WI38 (cell line): ENCODE data around the gene METTL14.

ENCODE experiments used
- H3K4me3 ChIP-seq: 2 replicates; pipeline ENCODE4 v1.5.1; 2011; ENCODE audit warnings: low read depth, mild to moderate bottlenecking, control low read depth, low read length
- TF ChIP-seq, protein P1 (sequence below): IDR thresholded peaks from 2 replicates; pipeline ENCODE4 v1.5.1; 2012; ENCODE audit warnings: low read depth, mild to moderate bottlenecking, control low read depth, low read length

METTL14 gene

GRCh38 chr4:118736900-118737299 is 51.7 kb downstream of the METTL14 start:
- TF ChIP-seq, protein P1, sequence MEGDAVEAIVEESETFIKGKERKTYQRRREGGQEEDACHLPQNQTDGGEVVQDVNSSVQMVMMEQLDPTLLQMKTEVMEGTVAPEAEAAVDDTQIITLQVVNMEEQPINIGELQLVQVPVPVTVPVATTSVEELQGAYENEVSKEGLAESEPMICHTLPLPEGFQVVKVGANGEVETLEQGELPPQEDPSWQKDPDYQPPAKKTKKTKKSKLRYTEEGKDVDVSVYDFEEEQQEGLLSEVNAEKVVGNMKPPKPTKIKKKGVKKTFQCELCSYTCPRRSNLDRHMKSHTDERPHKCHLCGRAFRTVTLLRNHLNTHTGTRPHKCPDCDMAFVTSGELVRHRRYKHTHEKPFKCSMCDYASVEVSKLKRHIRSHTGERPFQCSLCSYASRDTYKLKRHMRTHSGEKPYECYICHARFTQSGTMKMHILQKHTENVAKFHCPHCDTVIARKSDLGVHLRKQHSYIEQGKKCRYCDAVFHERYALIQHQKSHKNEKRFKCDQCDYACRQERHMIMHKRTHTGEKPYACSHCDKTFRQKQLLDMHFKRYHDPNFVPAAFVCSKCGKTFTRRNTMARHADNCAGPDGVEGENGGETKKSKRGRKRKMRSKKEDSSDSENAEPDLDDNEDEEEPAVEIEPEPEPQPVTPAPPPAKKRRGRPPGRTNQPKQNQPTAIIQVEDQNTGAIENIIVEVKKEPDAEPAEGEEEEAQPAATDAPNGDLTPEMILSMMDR, result no peak
- H3K4me3 ChIP-seq, result no peak overlapping the region

GRCh38 chr4:118738090-118738489 is 52.9 kb downstream of the METTL14 start:
- TF ChIP-seq, protein P1, result no peak
- no peak overlapping the region for H3K4me3 ChIP-seq

GRCh38 chr4:118739022-118739713 is 54.0 kb downstream of the METTL14 start:
- TF ChIP-seq, protein P1, result no peak
- no peak overlapping the region for H3K4me3 ChIP-seq

DNA sequence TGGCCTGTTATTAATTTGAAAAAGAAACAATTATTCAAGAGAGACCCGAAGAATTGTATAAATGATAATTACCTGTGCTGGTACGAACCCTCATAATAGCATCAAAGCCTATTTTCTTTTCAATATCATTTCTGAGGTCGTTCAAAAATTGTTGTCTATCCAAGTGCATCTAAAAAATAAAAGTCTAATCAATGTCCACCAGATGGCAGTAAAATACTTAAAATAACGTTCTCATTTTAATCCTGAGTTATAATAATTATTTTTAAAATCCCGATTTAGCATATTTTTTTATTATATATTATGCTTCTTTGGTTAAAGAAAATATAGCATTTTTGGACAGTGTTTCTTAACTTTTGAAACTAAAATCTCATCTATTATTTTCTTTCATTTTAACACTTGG is 55.7 kb downstream of the METTL14 start:
- no peak overlapping the region for H3K4me3 ChIP-seq
- TF ChIP-seq, protein P1, result no peak

DNA sequence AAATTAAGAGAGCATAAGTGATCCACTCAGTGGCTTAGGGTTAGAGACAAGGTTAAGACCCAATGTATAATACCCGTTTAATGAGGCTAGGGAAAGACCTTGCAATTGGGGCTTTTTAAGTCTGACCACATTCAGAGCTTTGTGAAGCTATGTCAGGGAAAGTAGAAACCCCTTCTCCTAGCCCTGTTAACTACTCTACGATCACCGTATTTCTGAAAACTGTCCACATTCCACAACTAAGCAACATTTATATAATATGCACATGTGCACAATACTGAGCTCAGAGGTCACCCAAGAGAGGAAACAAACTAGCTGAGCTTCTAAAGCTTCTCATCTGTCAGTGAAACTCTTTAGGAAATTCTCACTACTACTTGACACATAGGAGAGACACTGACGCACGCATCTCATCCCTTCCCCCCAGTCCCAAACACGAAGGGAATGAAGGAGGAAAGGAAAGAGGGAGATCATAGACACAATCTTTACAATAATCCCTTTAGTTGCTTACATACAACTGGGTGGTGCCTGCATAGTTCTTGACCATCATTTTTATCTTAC is 56.2 kb downstream of the METTL14 start:
- TF ChIP-seq, protein P1, result no peak
- H3K4me3 ChIP-seq, result no peak overlapping the region

- TF ChIP-seq, protein P1, result no peak
- no peak overlapping the region for H3K4me3 ChIP-seq
These were observed 56.9 kb downstream of the METTL14 start for GRCh38 chr4:118742050-118742449.

DNA sequence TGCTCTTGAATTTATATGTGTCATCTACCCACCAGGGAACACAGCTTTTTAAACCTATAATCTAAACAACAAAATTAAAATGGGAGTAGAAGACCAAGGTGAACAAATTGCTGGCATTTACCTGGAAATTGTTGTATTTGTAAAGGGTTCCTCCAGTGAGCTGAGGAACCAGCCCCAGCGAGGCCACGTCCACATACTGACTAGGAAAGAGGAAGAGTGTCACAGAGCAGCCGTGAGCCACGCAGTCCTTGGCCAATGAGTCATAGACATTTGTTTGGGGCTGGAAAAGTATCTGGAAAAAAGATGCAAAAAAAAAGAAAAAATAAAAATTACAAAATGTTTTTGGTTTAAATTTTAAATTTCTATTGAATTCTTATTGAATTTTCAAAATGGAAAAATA is 58.7 kb downstream of the METTL14 start:
- no peak overlapping the region for H3K4me3 ChIP-seq
- TF ChIP-seq, protein P1, result no peak
